H1 (cell line): Measurements from ENCODE around the gene NSD2. TPM values are rescaled to one million over a fixed set of nuclear protein-coding genes. Genes with fewer than 3 reads are reported as not detected.

Experiments
- CTCF ChIA-PET: fragments of 300-600 bp; sonication (Branson Sonifier 250); formaldehyde crosslinking; loops from one replicate; lab custom pipeline; 2021; ENCODE audit not compliant: partially characterized antibody; lab: Charles Lee
- POLR2A ChIA-PET: fragments of 300-600 bp; sonication (Branson Sonifier 250); formaldehyde crosslinking; loops from one replicate; lab custom pipeline; 2021; ENCODE audit warnings: inconsistent platforms; ENCODE audit not compliant: partially characterized antibody; lab: Charles Lee
- DNase-seq, 2 experiments: peaks; one replicate each; pipeline versions ENCODE4 v3.0.0 to v3.0.0-alpha.2; 2010 to 2022; ENCODE audit warnings: low spot score in 2 of 2, low read depth in 1 of 2, mixed read lengths in 1 of 2
- FAIRE-seq: peaks from 2 replicates; lab custom pipeline; 2011; peaks lifted over from hg19 to GRCh38; lab: Jason Lieb, UNC
- H2AFZ ChIP-seq: 2 replicates; pipeline ENCODE4 v1.8.1; 2012; ENCODE audit warnings: low read length, inconsistent platforms
- H2AK5ac ChIP-seq: 2 replicates; pipeline ENCODE4 v1.6.1; 2013; ENCODE audit warnings: low read depth, low read length
- H2BK120ac ChIP-seq: replicated peaks from 2 replicates; pipeline ENCODE3; 2013; ENCODE audit warnings: low read depth, low read length, inconsistent platforms
- H2BK12ac ChIP-seq: 2 replicates; pipeline ENCODE4 v1.6.1; 2013; ENCODE audit warnings: low read depth, low read length
- H2BK15ac ChIP-seq: 2 replicates; pipeline ENCODE4 v1.6.1; 2013; ENCODE audit warnings: low read length
- H2BK20ac ChIP-seq: 2 replicates; pipeline ENCODE4 v1.6.1; 2013; ENCODE audit warnings: low read length
- H2BK5ac ChIP-seq: 2 replicates; pipeline ENCODE4 v1.6.1; 2013; ENCODE audit warnings: low read depth, low read length
- H3K14ac ChIP-seq: 2 replicates; pipeline ENCODE4 v1.6.1; 2013; ENCODE audit warnings: inconsistent platforms; ENCODE audit not compliant: insufficient read length
- H3K18ac ChIP-seq: 2 replicates; pipeline ENCODE4 v1.6.1; 2013; ENCODE audit warnings: low read length; ENCODE audit errors: extremely low read depth
- H3K23ac ChIP-seq: 2 replicates; pipeline ENCODE4 v1.6.1; 2013; ENCODE audit warnings: inconsistent platforms; ENCODE audit not compliant: insufficient read length
- H3K23me2 ChIP-seq: 2 replicates; pipeline ENCODE4 v1.6.1; 2013; ENCODE audit warnings: low read depth, low read length
- H3K27ac ChIP-seq: 2 replicates; pipeline ENCODE4 v1.6.1; 2011; ENCODE audit warnings: low read depth, low read length, inconsistent platforms
- H3K27me3 ChIP-seq, 4 experiments: replicated peaks in 1 of 4; 1 replicate in 1 of 4; 2 replicates in 3 of 4; pipeline versions ENCODE4 v1.6.1 to v1.8.1; 2011 to 2013; ENCODE audit warnings: low read length in 3 of 4, mild to moderate bottlenecking in 3 of 4, inconsistent platforms in 2 of 4, mixed read lengths in 2 of 4, moderate library complexity in 1 of 4; ENCODE audit not compliant: control insufficient read depth in 3 of 4, insufficient read depth in 3 of 4; ENCODE audit errors: extremely low read depth in 1 of 4
- H3K36me3 ChIP-seq, 4 experiments: 2 replicates each; pipeline versions ENCODE4 v1.6.1 to v1.8.1; 2011 to 2013; ENCODE audit warnings: mild to moderate bottlenecking in 4 of 4, low read length in 3 of 4, moderate library complexity in 2 of 4, control low read depth in 1 of 4, inconsistent platforms in 1 of 4; ENCODE audit not compliant: insufficient read depth in 4 of 4, control insufficient read depth in 2 of 4
- H3K4ac ChIP-seq: replicated peaks from 2 replicates; pipeline ENCODE3; 2013; ENCODE audit warnings: low read length, low read depth, mixed read lengths, inconsistent platforms; ENCODE audit not compliant: insufficient read length
- H3K4me1 ChIP-seq, 4 experiments: replicated peaks in 1 of 4; 1 replicate in 1 of 4; 2 replicates in 3 of 4; pipeline versions ENCODE4 v1.6.1 to v1.8.1; 2011 to 2013; ENCODE audit warnings: low read length in 3 of 4, inconsistent platforms in 2 of 4, mixed read lengths in 1 of 4; ENCODE audit not compliant: insufficient read depth in 4 of 4, control insufficient read depth in 3 of 4
- H3K4me2 ChIP-seq, 2 experiments: 2 replicates each; pipeline versions ENCODE4 v1.6.1 to v1.8.1; 2011 to 2013; ENCODE audit warnings: low read depth in 2 of 2, low read length in 2 of 2, control low read depth in 1 of 2, inconsistent platforms in 1 of 2, mild to moderate bottlenecking in 1 of 2; ENCODE audit not compliant: insufficient read depth in 1 of 2
- H3K4me3 ChIP-seq, 4 experiments: fragments of 200-600, 300-600 bp in 1 of 4; sonication (generic), shearing (Covaris generic), sonication (Bioruptor Twin) in 1 of 4; 2 replicates each; pipeline versions ENCODE4 v1.5.1 to v1.8.1; 2011 to 2016; ENCODE audit warnings: low read length in 4 of 4, low read depth in 3 of 4, control low read depth in 2 of 4, inconsistent platforms in 2 of 4, mild to moderate bottlenecking in 2 of 4, mixed read lengths in 1 of 4, moderate library complexity in 1 of 4; ENCODE audit not compliant: insufficient read depth in 2 of 4; ENCODE audit errors: extremely low read depth in 1 of 4
- H3K56ac ChIP-seq: replicated peaks from 2 replicates; pipeline ENCODE3; 2013; ENCODE audit warnings: low read depth, mild to moderate bottlenecking, mixed read lengths, low read length, inconsistent platforms; ENCODE audit not compliant: insufficient read length
- H3K79me1 ChIP-seq: 2 replicates; pipeline ENCODE4 v1.6.1; 2013; ENCODE audit warnings: low read depth, low read length, control low read depth
- H3K79me2 ChIP-seq, 2 experiments: 2 replicates each; pipeline versions ENCODE4 v1.6.1 to v1.8.1; 2012 to 2013; ENCODE audit warnings: low read length in 2 of 2, mild to moderate bottlenecking in 2 of 2, inconsistent platforms in 1 of 2; ENCODE audit not compliant: insufficient read depth in 2 of 2, control insufficient read depth in 1 of 2
- H3K9ac ChIP-seq, 4 experiments: replicated peaks in 1 of 4; 1 replicate in 1 of 4; 2 replicates in 3 of 4; pipeline versions ENCODE4 v1.6.1 to v1.8.1; 2011 to 2013; ENCODE audit warnings: low read depth in 3 of 4, low read length in 3 of 4, control low read depth in 2 of 4, mild to moderate bottlenecking in 2 of 4, moderate library complexity in 2 of 4, inconsistent platforms in 1 of 4; ENCODE audit errors: extremely low read depth in 1 of 4
- H3K9me3 ChIP-seq, 2 experiments: 2 replicates each; pipeline versions ENCODE4 v1.6.1 to v1.8.1; 2012 to 2013; ENCODE audit warnings: mild to moderate bottlenecking in 2 of 2, moderate library complexity in 2 of 2, control low read depth in 1 of 2, inconsistent platforms in 1 of 2, low read depth in 1 of 2, low read length in 1 of 2, mixed read lengths in 1 of 2; ENCODE audit not compliant: insufficient read depth in 2 of 2
- H4K20me1 ChIP-seq, 2 experiments: replicated peaks in 1 of 2; 2 replicates each; pipeline versions ENCODE3 to v1.8.1; 2011 to 2013; ENCODE audit warnings: inconsistent platforms in 2 of 2, low read length in 2 of 2, mild to moderate bottlenecking in 1 of 2; ENCODE audit not compliant: insufficient read depth in 2 of 2, control insufficient read depth in 1 of 2
- H4K5ac ChIP-seq: 2 replicates; pipeline ENCODE4 v1.6.1; 2013; ENCODE audit warnings: low read length, low read depth, mixed read lengths, inconsistent platforms; ENCODE audit not compliant: insufficient read length
- H4K8ac ChIP-seq: 2 replicates; pipeline ENCODE4 v1.8.0; 2013; ENCODE audit warnings: mild to moderate bottlenecking, moderate library complexity, low read length, inconsistent platforms; ENCODE audit not compliant: insufficient read depth; ENCODE audit errors: extremely low read depth
- H4K91ac ChIP-seq: replicated peaks from 2 replicates; pipeline ENCODE3; 2013; ENCODE audit warnings: low read length, mixed read lengths, inconsistent platforms; ENCODE audit not compliant: insufficient read length
- TAF1 ChIP-seq: IDR thresholded peaks from 2 replicates; pipeline ENCODE4 v1.6.1; 2011; ENCODE audit warnings: mild to moderate bottlenecking, low read depth, low read length
- TBP ChIP-seq: IDR thresholded peaks from 2 replicates; pipeline ENCODE4 v1.6.1; 2011; ENCODE audit warnings: low read depth, low read length, improper control_type of control experiment
- WGBS, 2 experiments: shearing (Covaris generic) in 1 of 2; methylation state at CpG; one replicate each; pipeline versions ENCODE4 v1.1.6 to v1.1.7; 2013 to 2015; ENCODE audit warnings: low lambda C conversion rate in 2 of 2, mixed read lengths in 2 of 2, inconsistent platforms in 1 of 2, low coverage in 1 of 2, missing lambda C conversion rate in 1 of 2; ENCODE audit not compliant: insufficient replicate concordance in 2 of 2, insufficient coverage in 1 of 2, insufficient read length in 1 of 2; ENCODE audit errors: extremely low coverage in 1 of 2, missing lambda C conversion rate in 1 of 2; 5-methylcytosine and 5-hydroxymethylcytosine counted together
- polyA plus RNA-seq, 7 experiments: library from polyadenylated mRNA; depleted of rRNA in 3 of 7; stranded (reverse) in 5 of 7; unstranded in 2 of 7; fragments of >200 nt in 5 of 7; fragments of 200-250 nt in 2 of 7; gene quantifications; 1 replicate in 5 of 7; 2 replicates in 1 of 7; 4 replicates in 1 of 7; pipeline versions ENCODE4 v1.2.1 to v1.2.3, GENCODE V29; 2011 to 2013; ENCODE audit warnings: missing spikeins in 2 of 7, mixed read lengths in 2 of 7
- total RNA-seq: library from RNA; stranded (reverse); fragmentation: NEBNext Ultra II Directional; extraction: Animal tissue kit (Norgen Biotek cat#: 25700); gene quantifications from 2 replicates; pipeline ENCODE4 v1.2.1, GENCODE V29; 2021
- TF ChIP-seq, protein P1 (sequence below): IDR thresholded peaks from 2 replicates; pipeline ENCODE4 v1.6.1; 2011; ENCODE audit warnings: low read depth, mild to moderate bottlenecking, low read length; ENCODE audit not compliant: insufficient read depth
- TF ChIP-seq, protein P2 (sequence below): IDR thresholded peaks from 2 replicates; pipeline ENCODE4 v1.6.1; 2012; ENCODE audit warnings: low read length, inconsistent platforms

Gene NSD2
- total and polyA plus RNA-seq, 2 of the 8 experiments (the other 6 are each of a cell fraction or from before 2014, with no cell fraction given): 26.7 to 129 TPM

DNA sequence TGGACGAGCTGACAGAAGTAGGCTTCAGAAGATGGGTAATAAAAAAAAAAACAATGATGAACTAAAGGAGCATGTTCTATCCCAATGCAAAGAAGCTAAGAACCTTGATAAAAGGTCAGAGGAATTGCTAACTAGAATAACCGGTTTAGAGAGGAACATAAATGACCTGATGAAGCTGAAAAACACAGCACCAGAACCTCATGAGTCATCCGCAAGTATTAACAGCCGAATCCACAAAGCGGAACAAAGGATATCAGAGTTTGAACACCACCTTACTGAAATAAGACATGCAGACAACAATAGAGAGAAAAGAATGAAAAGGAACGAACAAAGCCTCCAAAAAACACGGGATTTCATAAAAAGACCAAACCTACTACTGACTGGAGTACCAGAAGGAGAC lies 127.1 kb downstream of the NSD2 start:
- H4K20me1 ChIP-seq: peaks cover 9 to 13% of the 10 kb centered on the region in 2 experiments
- H3K23ac ChIP-seq: no peak overlapping the region
- H3K4me1 ChIP-seq: no peaks in the 10 kb centered on the region
- WGBS, 2 experiments: 85% methylated on average over 7 of the region's 7 CpGs; no CpG with 5 or more reads in 1 of the 2 experiments
- H4K8ac ChIP-seq: no peak overlapping the region
- no peak overlapping the region for H3K14ac ChIP-seq
- H3K23me2 ChIP-seq: no peaks in the 10 kb centered on the region
- no peaks in the 10 kb centered on the region for H3K27me3 ChIP-seq
- ChIA-PET POLR2A (interaction anchor here (0.9 kb wide), 1 partner anchor 8 kb away, joined by 3 read pairs; no protein-coding TSS in a partner anchor), CTCF (interaction anchor here (1.0 kb wide), 1 partner anchor 13 kb away, joined by 4 read pairs; no protein-coding TSS in a partner anchor)
- no peak overlapping the region for H2BK5ac ChIP-seq
- no peak overlapping the region for H3K18ac ChIP-seq
- H2BK20ac ChIP-seq: no peak overlapping the region
- no peak overlapping the region for H3K27ac ChIP-seq
- H3K4me2 ChIP-seq: no peak overlapping the region
- H4K5ac ChIP-seq: no peak overlapping the region
- H3K9me3 ChIP-seq: no peaks in the 10 kb centered on the region
- H3K56ac ChIP-seq: no peak overlapping the region
- no peak overlapping the region for H4K91ac ChIP-seq
- peaks cover 8% of the 10 kb centered on the region; the same call in 1 of the 2 replicates for H3K79me1 ChIP-seq
- H3K9ac ChIP-seq: no peak overlapping the region
- no peak overlapping the region for H2AFZ ChIP-seq
- TF ChIP-seq, protein P1, sequence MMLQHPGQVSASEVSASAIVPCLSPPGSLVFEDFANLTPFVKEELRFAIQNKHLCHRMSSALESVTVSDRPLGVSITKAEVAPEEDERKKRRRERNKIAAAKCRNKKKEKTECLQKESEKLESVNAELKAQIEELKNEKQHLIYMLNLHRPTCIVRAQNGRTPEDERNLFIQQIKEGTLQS: no peak
- no peak for TF ChIP-seq TBP
- TF ChIP-seq, protein P2, sequence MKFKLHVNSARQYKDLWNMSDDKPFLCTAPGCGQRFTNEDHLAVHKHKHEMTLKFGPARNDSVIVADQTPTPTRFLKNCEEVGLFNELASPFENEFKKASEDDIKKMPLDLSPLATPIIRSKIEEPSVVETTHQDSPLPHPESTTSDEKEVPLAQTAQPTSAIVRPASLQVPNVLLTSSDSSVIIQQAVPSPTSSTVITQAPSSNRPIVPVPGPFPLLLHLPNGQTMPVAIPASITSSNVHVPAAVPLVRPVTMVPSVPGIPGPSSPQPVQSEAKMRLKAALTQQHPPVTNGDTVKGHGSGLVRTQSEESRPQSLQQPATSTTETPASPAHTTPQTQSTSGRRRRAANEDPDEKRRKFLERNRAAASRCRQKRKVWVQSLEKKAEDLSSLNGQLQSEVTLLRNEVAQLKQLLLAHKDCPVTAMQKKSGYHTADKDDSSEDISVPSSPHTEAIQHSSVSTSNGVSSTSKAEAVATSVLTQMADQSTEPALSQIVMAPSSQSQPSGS: no peak
- TF ChIP-seq TAF1: no peak
- no peak overlapping the region for H2AK5ac ChIP-seq
- no peak for FAIRE-seq
- no peak overlapping the region for H2BK15ac ChIP-seq
- H3K4me3 ChIP-seq: no peak overlapping the region
- H2BK12ac ChIP-seq: no peak overlapping the region
- no peak overlapping the region for H3K4ac ChIP-seq
- H2BK120ac ChIP-seq: no peak overlapping the region
- H3K36me3 ChIP-seq: peaks cover 0 to 5% (median 0%) of the 10 kb centered on the region in 4 experiments; a peak in 2 of 8 replicates
- no peak for DNase-seq
- peaks cover 11 to 90% of the 10 kb centered on the region in 2 experiments for H3K79me2 ChIP-seq
